Naive B cell (primary cell): ENCODE data around the gene BDNF. TPM values are rescaled to one million over a fixed set of nuclear protein-coding genes. Genes with fewer than 3 reads are reported as not detected.

Experiments
- ATAC-seq, 2 donors: fragments of 150-1000 bp; cut with Tn5 transposase; 2 replicates each; pipeline ENCODE4 v1.10.0; 2021; ENCODE audit warnings: low read depth in 2 of 2, mild to moderate bottlenecking in 2 of 2, moderate library complexity in 2 of 2
- DNase-seq: peaks from one replicate; pipeline ENCODE4 v3.0.0; 2022
- H3K27ac Mint-ChIP-seq, 6 donors: one replicate each; pipeline ENCODE4 v1.8.0; 2020 to 2022; ENCODE audit warnings: mild to moderate bottlenecking in 6 of 6, mixed read lengths in 6 of 6, moderate library complexity in 5 of 6, inconsistent platforms in 2 of 6
- H3K27me3 Mint-ChIP-seq, 3 donors: one replicate each; pipeline ENCODE4 v1.8.0; 2021 to 2022; ENCODE audit warnings: mixed read lengths in 3 of 3, mild to moderate bottlenecking in 1 of 3
- H3K36me3 Mint-ChIP-seq, 2 donors: one replicate each; pipeline ENCODE4 v1.8.0; 2020 to 2022; ENCODE audit warnings: mixed read lengths in 2 of 2, inconsistent platforms in 1 of 2, mild to moderate bottlenecking in 1 of 2
- H3K4me1 Mint-ChIP-seq, 3 donors: one replicate each; pipeline ENCODE4 v1.8.0; 2020 to 2022; ENCODE audit warnings: mixed read lengths in 3 of 3, inconsistent platforms in 1 of 3, mild to moderate bottlenecking in 1 of 3, moderate library complexity in 1 of 3
- H3K4me3 Mint-ChIP-seq, 8 donors: one replicate each; pipeline ENCODE4 v1.8.0; 2020 to 2022; ENCODE audit warnings: mild to moderate bottlenecking in 8 of 8, mixed read lengths in 8 of 8, moderate library complexity in 8 of 8, inconsistent platforms in 2 of 8
- H3K9me3 Mint-ChIP-seq, 7 donors: one replicate each; pipeline ENCODE4 v1.8.0; 2020 to 2022; ENCODE audit warnings: mixed read lengths in 7 of 7, mild to moderate bottlenecking in 5 of 7, inconsistent platforms in 2 of 7, moderate library complexity in 1 of 7
- polyA plus RNA-seq, 6 donors: library from polyadenylated mRNA; unstranded; fragments of 300-500 nt; fragmentation: Illumina TruSeq; gene quantifications; one replicate each; pipeline ENCODE4 v1.2.3, GENCODE V29; 2021; ENCODE audit warnings: low read depth in 6 of 6

The BDNF gene
- polyA plus RNA-seq, 6 donors from 2014 or later = 0.06 TPM; not detected in 5

DNA sequence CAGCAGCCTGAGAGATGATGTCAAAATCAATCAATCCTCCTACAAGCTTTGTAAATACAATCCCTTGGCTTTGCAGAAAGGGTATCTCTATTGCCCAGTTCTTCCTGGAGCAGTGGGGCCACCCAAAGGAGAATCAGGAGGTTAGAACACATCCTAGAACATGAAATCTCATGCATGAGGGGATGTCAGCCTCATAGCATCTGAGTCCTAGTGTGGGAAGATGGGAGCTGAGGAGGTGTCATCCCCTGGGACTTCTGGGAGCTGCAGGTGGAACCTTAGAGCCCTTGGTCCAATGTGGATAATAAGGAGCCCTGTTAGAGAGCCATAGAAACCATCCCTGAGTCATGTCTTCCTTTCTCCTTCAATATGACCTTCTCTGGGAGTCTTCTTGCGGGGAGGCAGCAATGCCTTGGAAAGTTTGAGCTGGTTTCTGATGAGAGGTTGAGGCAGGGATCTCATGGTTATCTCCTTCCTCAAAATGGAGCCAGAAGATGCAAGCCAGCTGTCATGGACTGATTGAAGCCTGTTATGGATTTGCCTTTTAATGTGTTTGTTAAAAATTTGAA lies 74.8 kb downstream of the BDNF start:
- ATAC-seq = no peak
- no peak for DNase-seq
- Mint-ChIP-seq H3K27ac (no peak overlapping the region), H3K27me3 (no peaks in the 10 kb centered on the region), H3K4me3 (no peak overlapping the region), H3K4me1 (peaks cover 3 to 5% (median 4%) of the 10 kb centered on the region in 3 donors), H3K36me3 (no peaks in the 10 kb centered on the region), H3K9me3 (peaks cover 0 to 2% (median 0%) of the 10 kb centered on the region in 7 donors)

DNA sequence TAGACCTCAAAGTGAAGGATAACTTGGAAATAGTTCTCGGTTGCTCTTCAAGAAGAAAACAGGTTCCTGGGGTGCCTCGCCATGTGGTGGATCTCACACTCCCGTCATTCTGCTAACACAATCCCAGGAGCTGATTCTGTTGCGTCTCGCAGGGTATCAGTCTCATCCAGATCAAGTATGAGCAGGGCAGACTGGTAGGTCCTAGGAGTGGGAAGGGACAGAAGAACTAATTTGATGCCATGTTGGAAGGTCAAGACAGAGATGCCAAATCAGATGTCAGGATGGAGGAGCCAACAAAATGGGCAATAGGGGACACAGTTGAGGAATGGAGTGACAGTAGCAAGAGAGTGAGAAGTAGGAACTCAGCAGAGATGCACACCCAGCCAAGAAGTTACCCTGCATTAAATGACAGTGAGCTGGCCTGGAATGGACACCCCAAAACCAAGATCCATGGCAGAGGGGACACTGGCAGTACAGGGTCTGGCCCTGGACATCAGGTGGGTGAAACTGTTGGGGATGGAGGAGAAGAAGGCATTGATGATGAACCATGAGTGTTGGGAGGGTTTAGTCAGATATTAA lies 76.2 kb downstream of the BDNF start:
- peaks cover 3 to 5% (median 4%) of the 10 kb centered on the region in 3 donors for H3K4me1 Mint-ChIP-seq
- H3K36me3 Mint-ChIP-seq = no peaks in the 10 kb centered on the region
- ATAC-seq = no peak
- DNase-seq = no peak
- H3K4me3 Mint-ChIP-seq = no peak overlapping the region
- H3K9me3 Mint-ChIP-seq = no peaks in the 10 kb centered on the region
- H3K27ac Mint-ChIP-seq = no peak overlapping the region
- no peaks in the 10 kb centered on the region for H3K27me3 Mint-ChIP-seq

DNA sequence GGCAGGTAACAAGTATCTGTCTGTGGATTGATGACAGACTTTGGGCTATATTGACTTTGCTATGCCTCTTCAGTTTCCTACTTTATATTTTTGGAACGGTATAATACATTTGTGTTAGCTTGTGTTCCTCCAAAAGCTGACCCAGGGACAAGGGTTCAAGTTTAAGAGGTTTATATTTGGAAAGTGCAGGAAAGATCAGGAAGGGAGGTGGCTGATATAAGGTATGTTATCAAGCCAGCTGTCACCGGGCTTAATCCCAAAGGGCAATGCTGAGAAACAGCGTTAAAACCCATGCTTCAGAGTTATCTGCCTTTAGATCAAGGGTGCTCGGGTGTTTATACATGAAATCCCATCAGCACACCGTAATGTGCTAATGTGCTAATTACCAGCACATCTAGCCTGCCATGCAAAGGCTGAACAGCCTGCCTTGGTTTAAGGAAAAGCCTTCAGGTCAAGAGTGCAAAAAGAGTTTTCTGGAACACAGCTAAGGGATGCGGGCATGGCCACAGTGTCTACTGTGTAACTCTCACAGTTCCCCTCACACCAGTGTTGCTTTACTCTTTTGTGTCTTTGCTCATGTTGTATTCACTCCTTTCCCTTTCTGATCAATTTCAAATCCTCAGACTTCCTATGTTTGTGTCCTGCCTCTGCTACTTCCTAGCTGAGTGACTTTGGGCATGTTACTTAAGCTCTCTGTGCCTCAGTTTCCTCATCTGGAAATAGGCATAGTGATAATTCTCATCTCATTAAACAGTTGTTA lies 77.5 kb downstream of the BDNF start:
- no peaks in the 10 kb centered on the region for H3K27me3 Mint-ChIP-seq
- H3K36me3 Mint-ChIP-seq = no peaks in the 10 kb centered on the region
- H3K4me1 Mint-ChIP-seq = peaks cover 3 to 5% (median 4%) of the 10 kb centered on the region in 3 donors
- ATAC-seq = no peak
- no peak for DNase-seq
- H3K4me3 Mint-ChIP-seq = no peak overlapping the region
- H3K27ac Mint-ChIP-seq = no peak overlapping the region
- H3K9me3 Mint-ChIP-seq = no peaks in the 10 kb centered on the region

DNA sequence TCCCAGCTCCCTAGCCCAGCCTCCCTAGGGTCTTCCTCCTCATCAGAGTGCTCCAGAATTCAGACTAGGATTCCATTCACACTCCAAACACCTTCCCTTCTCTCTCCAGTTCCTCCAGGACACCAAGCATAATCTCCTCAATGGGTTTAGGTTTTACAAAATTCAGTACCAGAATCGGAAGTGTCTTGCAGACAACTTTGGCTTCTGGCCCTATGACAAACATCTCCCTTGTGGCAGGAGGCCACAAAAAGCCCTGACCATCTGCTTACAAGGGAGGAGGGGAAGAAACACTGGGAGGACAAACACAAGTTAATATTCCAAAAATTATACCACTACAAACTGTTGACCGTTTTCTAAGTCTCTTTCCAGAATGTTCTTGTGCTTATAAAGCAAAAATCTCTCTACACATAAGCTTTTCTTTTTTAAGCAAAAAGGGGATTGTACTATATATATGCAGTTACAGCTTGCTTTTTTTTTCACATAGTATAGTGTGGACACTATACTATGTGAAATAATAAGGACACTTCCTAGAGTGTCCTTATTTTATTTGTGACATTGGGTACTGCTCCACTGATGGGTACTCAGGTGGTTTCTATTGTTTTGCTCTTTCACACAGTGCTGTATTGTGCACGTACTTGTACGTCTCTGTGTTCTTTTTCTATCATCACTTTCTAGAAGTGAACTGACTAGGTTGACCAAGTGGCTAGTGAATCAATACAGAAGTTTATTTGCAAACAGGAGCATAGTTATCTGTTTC lies 78.7 kb downstream of the BDNF start:
- H3K4me1 Mint-ChIP-seq = peaks cover 3 to 5% (median 4%) of the 10 kb centered on the region in 3 donors
- no peaks in the 10 kb centered on the region for H3K36me3 Mint-ChIP-seq
- no peaks in the 10 kb centered on the region for H3K9me3 Mint-ChIP-seq
- DNase-seq (no peak), ATAC-seq (no peak)
- H3K27me3 Mint-ChIP-seq = peaks cover 0 to 3% (median 0%) of the 10 kb centered on the region in 3 donors
- H3K4me3 Mint-ChIP-seq = no peak overlapping the region
- no peak overlapping the region for H3K27ac Mint-ChIP-seq

DNA sequence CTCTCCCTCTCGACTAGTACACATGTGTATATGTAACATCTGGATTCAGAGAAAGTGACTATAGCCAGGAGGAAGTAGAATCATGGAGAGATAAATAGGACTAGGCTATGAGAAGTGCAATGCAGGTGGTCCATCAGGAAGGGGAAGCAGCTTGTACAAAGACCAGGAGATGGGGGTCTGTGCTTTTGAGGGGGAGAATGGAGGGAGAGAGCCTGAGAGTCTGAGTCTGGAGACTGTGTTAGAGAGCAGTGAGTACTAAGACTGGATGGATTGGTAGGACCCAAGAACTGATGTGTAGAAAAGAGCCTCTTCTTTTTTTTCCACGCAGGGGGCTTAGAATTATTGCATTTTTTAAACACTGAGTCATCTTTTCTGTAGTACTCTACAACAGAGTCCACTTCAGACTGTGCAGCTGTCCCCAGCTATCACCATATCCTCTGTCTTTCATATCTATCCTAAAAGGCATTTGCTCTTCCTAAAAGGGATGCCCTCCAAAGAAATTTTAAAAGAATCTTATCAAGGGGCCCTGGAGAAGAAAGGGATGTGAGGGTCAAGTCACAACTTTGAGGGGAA lies 80.4 kb downstream of the BDNF start:
- no peak for ATAC-seq
- H3K4me3 Mint-ChIP-seq = no peak overlapping the region

DNA sequence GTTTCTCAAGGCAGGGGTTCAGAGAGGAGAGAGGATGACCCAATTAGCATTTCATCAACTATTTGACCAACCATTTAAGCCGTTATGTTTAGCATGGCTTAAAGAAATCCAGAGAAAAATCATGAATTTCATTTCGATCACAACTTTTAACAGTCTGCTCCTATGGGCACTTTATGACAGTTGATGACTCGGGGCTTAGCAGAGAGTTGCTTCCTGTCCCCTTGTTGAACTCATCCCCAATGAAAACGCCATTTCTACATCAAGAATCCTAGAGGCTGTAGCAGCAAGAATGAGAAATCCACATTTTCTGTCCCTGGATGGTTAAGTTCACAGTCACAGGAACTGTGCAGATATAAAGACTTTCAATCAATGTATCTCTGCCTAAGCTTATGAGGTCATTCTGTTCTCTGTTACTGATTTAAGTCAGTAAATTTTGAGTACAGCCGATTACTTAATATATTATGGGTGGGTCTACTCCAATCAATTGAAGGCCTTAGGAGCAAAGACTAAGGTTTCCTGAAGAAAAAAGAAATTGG lies 81.1 kb downstream of the BDNF start:
- no peak overlapping the region for H3K4me3 Mint-ChIP-seq
- peaks cover 3 to 4% (median 3%) of the 10 kb centered on the region in 3 donors for H3K4me1 Mint-ChIP-seq
- no peaks in the 10 kb centered on the region for H3K9me3 Mint-ChIP-seq
- no peak for DNase-seq
- peaks cover 0 to 3% (median 0%) of the 10 kb centered on the region in 3 donors for H3K27me3 Mint-ChIP-seq
- ATAC-seq = no peak
- H3K36me3 Mint-ChIP-seq = no peaks in the 10 kb centered on the region
- no peak overlapping the region for H3K27ac Mint-ChIP-seq

More for the DNA sequence above, 80.4 kb downstream of the BDNF start:
- H3K27me3 Mint-ChIP-seq = peaks cover 0 to 3% (median 0%) of the 10 kb centered on the region in 3 donors
- peaks cover 3 to 5% (median 4%) of the 10 kb centered on the region in 3 donors for H3K4me1 Mint-ChIP-seq
- H3K9me3 Mint-ChIP-seq = no peaks in the 10 kb centered on the region
- no peak for DNase-seq
- no peaks in the 10 kb centered on the region for H3K36me3 Mint-ChIP-seq
- H3K27ac Mint-ChIP-seq = no peak overlapping the region

DNA sequence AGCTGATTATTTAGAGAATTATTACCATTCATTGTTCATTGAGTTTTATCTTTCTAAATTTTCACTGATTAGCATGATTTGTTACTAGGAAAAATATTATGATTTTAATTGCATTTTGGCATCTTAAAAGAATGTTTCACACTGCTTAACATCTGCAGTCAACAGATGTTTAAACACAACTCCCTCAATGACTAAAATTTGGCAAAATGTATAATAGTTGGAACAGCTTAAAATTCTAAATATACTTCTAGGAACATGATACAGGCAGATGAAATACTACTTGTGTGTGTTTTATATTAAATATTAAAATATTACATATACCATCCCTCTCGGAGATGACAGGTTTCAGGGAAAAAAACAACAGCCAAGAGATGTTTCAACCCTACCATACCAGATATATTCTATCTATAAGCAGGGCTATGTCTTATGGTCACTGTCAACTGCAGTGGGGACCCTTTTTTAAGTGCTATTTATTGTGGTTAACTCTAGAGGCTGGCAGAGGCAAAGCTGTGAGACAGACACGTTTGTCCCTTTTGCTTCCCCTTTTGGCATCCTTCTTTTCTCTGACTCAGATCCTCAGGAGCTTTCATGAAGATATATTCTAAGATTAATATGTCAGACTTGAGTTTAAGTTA lies 81.9 kb downstream of the BDNF start:
- Mint-ChIP-seq H3K27me3 (peaks cover 0 to 3% (median 0%) of the 10 kb centered on the region in 3 donors), H3K9me3 (no peaks in the 10 kb centered on the region), H3K36me3 (no peaks in the 10 kb centered on the region), H3K4me3 (no peak overlapping the region), H3K27ac (no peak overlapping the region), H3K4me1 (no peaks in the 10 kb centered on the region)
- ATAC-seq (no peak), DNase-seq (no peak)

DNA sequence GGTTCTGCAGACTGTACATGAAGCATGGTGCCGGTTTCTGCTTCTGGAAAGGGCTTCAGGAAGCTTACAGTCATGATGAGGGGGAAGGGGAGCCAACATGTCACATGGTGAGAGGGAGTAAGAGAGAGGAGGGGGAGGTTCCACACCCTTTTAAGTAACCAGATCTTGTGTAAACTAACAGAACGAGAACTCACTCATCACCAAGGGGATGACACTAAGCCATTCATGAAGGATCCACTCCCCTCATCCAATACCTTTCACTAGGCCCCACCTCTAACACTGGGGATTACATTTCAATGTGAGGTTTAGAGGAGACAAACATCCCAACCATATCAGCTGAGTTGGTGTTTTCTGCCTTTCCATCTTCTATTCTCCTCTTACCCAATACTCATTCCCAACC lies 83.5 kb downstream of the BDNF start:
- H3K9me3 Mint-ChIP-seq = no peaks in the 10 kb centered on the region
- no peak overlapping the region for H3K4me3 Mint-ChIP-seq
- ATAC-seq = no peak
- no peak for DNase-seq
- H3K36me3 Mint-ChIP-seq = no peaks in the 10 kb centered on the region
- peaks cover 0 to 3% (median 0%) of the 10 kb centered on the region in 3 donors for H3K27me3 Mint-ChIP-seq
- H3K4me1 Mint-ChIP-seq = no peaks in the 10 kb centered on the region
- no peak overlapping the region for H3K27ac Mint-ChIP-seq

DNA sequence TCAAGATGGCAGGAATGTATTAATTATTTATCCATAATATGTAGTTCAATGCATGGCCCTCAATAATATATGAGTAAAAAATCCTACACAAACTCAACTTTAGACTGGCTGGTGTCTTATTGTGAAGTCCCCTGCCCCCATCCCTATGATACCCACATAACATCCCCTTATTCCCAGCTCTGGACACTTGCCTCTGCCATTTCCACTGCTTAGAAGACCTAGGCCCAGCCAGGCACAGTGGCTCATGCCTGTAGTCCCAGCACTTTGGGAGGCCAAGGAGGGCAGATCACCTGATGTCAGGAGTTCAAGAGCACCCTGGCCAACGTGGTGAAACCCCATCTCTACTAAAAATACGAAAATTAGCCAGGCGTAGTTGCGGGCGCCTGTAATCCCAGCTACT lies 84.4 kb downstream of the BDNF start:
- DNase-seq = no peak
- Mint-ChIP-seq H3K4me1 (no peaks in the 10 kb centered on the region), H3K27ac (no peak overlapping the region), H3K4me3 (no peak overlapping the region), H3K36me3 (no peaks in the 10 kb centered on the region), H3K27me3 (peaks cover 0 to 3% (median 0%) of the 10 kb centered on the region in 3 donors), H3K9me3 (no peaks in the 10 kb centered on the region)
- ATAC-seq = no peak

DNA sequence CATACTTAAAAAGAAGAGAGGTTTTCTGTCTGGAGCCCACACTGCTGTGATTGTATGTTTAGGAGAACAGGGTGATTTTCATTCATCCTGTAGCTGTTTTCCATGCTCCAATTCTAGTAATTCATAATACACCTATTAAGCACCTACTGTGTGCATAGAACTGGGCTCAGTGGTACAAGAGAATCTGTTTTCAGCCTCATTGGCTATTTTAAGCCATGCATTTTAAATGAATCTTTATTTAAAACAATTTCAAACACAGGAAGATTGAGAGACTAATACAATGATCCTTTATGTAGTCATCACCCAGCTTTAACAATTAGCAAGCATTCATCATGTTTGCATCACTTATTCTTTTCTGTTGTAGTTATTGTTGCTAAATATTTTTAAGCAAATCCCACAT lies 86.2 kb downstream of the BDNF start:
- Mint-ChIP-seq H3K4me1 (no peaks in the 10 kb centered on the region), H3K27ac (no peak overlapping the region), H3K27me3 (peaks cover 0 to 3% (median 0%) of the 10 kb centered on the region in 3 donors), H3K9me3 (no peaks in the 10 kb centered on the region), H3K36me3 (no peaks in the 10 kb centered on the region), H3K4me3 (no peak overlapping the region)
- DNase-seq = no peak
- no peak for ATAC-seq

DNA sequence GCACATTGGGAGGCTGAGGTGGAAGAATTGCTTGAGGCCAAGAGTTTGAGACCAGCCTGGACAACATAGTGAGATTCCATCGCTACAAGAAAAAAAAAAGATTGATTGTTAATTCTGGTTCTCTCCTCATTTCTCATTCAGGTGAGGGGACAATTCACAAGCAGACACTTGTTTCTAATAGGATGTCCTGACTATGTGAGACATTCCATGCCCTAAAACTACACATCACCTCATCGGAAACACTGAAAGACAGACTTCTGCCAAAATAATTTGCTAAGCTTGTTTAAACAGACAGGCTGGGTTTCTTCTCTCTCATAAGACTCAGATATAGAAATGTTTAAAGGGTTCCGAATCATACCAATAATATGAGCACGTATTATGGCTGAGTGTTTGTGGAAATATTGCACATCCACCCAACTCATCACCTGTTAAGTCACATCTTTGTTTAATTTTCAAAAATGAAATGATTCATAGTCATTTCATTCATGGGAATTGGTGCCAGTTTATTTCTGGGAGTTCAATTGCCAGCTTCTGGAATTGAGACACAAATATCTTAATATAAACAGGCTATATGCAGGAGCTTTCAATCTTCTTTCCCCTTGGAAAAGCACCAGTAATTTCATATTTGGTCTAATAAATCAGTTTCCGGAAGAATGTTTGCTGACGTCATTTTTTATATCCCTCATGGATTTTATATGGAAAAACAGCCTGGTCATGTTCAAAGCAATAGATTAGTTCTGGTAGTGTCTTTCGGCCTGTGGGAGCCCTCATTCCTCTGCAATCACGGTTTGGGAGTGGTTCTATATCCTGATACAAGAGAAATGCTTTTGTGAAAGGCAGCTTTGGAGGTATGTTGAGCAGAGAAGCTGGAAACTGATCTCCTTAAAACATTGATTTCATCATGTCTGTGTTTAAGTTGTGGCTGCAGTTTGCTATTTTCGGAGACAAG lies 87.0 kb downstream of the BDNF start:
- Mint-ChIP-seq H3K4me1 (no peaks in the 10 kb centered on the region), H3K27ac (no peak overlapping the region), H3K36me3 (no peaks in the 10 kb centered on the region), H3K4me3 (no peak overlapping the region), H3K9me3 (no peaks in the 10 kb centered on the region), H3K27me3 (peaks cover 0 to 3% (median 0%) of the 10 kb centered on the region in 3 donors)
- DNase-seq (no peak), ATAC-seq (no peak)

DNA sequence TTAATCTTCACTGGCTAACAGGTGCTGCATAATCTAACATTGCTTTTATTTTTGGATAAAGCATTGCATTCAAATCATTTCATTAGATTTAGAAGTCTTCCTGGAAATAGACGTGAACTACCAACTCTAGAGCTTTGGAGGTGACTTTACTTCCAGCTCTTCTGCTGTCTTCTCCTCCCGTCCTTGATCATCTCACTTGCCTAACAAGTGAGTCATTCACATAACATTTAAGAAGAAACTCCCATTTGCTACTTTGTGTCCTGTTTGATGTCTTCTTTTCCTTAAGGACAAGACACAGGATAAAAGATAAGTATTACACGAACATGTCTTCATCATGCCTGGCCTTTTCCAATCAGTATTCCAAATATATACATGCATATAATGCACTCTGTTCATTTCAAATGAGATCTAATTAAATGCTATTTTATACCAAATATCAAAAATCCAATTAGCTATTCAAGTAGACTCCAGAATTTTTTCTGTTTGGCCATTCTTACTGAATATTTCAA lies 88.3 kb downstream of the BDNF start:
- Mint-ChIP-seq H3K27ac (no peak overlapping the region), H3K9me3 (no peaks in the 10 kb centered on the region), H3K4me1 (no peaks in the 10 kb centered on the region), H3K4me3 (no peak overlapping the region), H3K36me3 (no peaks in the 10 kb centered on the region), H3K27me3 (peaks cover 0 to 1% (median 0%) of the 10 kb centered on the region in 3 donors)
- no peak for DNase-seq
- ATAC-seq = no peak
